ENCODE measurements around the gene OR52W1.

DNA sequence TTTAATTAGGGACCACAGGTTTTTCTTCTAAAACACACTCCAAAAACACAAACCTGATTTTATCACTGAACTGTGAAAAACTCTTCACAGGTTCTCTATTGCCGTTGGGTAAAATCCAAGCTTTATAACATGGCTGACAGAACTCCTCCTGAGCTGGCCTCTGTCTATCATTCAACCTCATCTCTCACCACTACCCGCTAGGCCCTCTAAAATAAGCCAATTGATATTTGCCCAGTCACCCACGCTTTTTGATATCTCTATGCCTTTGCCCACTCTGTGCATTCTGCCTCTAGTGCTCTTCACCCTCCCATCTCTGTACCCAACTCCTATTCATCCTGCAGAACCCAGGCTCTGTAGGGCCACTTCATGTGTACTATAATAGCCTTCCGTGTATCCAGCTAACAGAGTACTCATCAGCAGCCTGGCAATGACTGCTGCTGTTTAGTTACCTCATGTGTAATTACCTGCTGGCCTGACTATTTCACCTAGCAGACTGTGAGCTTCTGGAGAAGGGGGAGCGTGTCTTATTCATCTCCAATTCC, 38.8 kb downstream of the OR52W1 start:
- TF ChIP-seq CTCF (IDR thresholded peaks at IDR 0.05) (no peak), POLR2A (IDR thresholded peaks at IDR 0.05) (no peak), EP300 (IDR thresholded peaks at IDR 0.05) (no peak), POLR2AphosphoS5 (IDR thresholded peaks at IDR 0.05) (no peak)
